PC-3 (cell line): ENCODE measurements around the gene KCNE1.
"Not testable (repeated sequence)": the region's sequence is repeated elsewhere in the genome, so short reads cannot be mapped to it uniquely, and the experiment has no call there.

Experiments used
- EZH2phosphoT487 ChIP-seq: fragments of 300-600 bp; sonication (generic); IDR thresholded peaks from 2 replicates; pipeline ENCODE4 v1.6.1; 2018; ENCODE audit warnings: mild to moderate bottlenecking, antibody characterized with exemption, low read length, borderline replicate concordance
- TF ChIP-seq, protein P1 (sequence below): fragments of 300-600 bp; sonication (generic); conservative IDR thresholded peaks from 2 replicates; pipeline ENCODE4 v1.5.1; 2017; ENCODE audit warnings: antibody characterized with exemption, low read depth, mild to moderate bottlenecking, low read length

- TF ChIP-seq, protein P1, sequence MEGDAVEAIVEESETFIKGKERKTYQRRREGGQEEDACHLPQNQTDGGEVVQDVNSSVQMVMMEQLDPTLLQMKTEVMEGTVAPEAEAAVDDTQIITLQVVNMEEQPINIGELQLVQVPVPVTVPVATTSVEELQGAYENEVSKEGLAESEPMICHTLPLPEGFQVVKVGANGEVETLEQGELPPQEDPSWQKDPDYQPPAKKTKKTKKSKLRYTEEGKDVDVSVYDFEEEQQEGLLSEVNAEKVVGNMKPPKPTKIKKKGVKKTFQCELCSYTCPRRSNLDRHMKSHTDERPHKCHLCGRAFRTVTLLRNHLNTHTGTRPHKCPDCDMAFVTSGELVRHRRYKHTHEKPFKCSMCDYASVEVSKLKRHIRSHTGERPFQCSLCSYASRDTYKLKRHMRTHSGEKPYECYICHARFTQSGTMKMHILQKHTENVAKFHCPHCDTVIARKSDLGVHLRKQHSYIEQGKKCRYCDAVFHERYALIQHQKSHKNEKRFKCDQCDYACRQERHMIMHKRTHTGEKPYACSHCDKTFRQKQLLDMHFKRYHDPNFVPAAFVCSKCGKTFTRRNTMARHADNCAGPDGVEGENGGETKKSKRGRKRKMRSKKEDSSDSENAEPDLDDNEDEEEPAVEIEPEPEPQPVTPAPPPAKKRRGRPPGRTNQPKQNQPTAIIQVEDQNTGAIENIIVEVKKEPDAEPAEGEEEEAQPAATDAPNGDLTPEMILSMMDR = not testable (repeated sequence)
- TF ChIP-seq EZH2phosphoT487 = not testable (repeated sequence)
Measured at GRCh38 chr21:34455628-34456027, 56.4 kb downstream of the KCNE1 start.
